Middle frontal gyrus (tissue), 1 donor: Measurements from ENCODE around the gene HAUS5.
"Not testable (repeated sequence)": the region's sequence is repeated elsewhere in the genome, so short reads cannot be mapped to it uniquely, and the experiment has no call there.

Source experiments
- DNase-seq: peaks from one replicate; pipeline ENCODE4 v3.0.0-alpha.2; 2015; ENCODE audit warnings: low spot score; ENCODE audit errors: extremely low spot score

Gene HAUS5

DNA sequence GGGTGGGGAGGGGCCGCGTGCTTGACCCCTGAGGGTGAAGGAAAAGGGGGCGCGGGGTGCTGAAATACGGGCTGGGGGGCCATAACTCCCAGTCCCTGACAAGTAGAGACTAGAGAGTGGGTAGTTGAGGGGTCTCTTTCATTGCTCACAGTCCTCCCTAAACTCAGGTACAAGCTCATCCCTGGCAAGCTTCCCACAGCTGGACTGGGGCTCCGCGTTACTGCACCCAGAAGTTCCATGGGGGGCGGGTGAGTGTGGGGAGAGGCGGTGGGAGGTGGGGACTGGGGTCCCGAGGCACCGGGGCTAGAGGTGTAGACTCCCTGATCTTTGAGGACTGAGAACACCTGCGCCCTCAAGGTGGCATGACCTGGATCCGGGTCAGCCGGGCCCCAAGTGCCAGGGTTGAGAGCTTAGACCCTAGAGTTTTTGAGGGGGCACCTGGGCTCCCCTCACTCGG is 30.3 kb downstream of the HAUS5 start:
- DNase-seq: no peak

- DNase-seq: no peak
Observed at GRCh38 chr19:35643255-35644205, 31.0 kb downstream of the HAUS5 start.

DNA sequence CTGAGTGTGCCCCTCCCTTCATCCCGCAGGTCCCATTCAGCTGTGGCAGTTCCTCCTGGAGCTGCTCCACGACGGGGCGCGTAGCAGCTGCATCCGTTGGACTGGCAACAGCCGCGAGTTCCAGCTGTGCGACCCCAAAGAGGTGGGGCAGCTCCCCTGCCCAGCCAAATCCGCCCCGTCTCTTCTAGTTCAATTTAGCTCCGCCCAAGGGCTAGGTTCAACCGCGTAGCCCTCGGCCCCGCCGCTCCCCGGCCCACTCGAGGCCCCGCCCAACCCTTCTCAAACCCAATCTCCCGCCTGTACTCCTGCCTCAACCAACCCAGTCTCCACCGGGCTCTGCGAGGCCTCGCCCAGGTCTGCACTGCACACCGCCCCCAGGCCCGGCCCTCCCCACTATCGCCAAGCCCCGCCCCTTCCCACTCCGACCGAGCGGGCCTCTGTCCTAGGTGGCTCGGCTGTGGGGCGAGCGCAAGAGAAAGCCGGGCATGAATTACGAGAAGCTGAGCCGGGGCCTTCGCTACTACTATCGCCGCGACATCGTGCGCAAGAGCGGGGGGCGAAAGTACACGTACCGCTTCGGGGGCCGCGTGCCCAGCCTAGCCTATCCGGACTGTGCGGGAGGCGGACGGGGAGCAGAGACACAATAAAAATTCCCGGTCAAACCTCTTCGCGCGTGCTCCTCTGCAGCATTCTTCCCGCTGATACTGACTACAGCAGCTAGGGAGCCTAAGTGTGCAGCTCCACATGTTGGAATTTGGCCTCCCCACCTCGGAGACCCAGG is 31.9 kb downstream of the HAUS5 start:
- DNase-seq: peak; percentile 25

DNA sequence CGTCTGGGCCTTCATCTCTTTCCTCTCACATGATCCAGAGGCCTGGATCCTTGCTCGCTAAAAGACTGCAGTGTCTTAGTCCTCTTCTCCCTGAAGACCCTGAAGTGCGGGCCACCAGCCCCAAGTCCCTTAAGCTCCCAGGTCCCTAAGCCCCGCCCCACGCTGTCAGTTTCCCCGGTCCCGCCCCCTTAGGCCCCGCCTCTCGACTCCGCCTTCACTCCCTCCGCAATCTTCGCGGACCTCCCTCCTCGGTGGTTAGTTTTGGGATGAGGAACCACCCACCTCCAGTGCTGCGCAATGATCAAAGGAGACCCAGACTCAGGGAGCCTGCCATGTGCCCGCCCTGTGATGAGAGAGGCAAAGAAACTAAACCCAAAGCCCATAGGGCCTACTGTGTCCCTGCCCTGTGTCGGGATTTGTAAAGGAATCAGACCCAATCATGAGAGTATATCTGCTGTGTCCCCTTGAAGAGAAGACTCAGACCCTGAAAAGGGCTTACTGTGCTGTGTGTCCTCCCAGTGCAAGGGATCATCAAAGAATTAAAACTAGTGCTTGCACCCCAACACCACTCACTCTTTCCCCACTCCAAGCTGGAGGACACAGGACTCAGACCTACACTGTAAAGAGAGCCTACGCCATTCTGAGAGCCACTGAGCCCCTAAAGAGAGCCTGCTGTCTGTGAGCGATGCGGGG is 32.6 kb downstream of the HAUS5 start:
- DNase-seq: no peak

DNA sequence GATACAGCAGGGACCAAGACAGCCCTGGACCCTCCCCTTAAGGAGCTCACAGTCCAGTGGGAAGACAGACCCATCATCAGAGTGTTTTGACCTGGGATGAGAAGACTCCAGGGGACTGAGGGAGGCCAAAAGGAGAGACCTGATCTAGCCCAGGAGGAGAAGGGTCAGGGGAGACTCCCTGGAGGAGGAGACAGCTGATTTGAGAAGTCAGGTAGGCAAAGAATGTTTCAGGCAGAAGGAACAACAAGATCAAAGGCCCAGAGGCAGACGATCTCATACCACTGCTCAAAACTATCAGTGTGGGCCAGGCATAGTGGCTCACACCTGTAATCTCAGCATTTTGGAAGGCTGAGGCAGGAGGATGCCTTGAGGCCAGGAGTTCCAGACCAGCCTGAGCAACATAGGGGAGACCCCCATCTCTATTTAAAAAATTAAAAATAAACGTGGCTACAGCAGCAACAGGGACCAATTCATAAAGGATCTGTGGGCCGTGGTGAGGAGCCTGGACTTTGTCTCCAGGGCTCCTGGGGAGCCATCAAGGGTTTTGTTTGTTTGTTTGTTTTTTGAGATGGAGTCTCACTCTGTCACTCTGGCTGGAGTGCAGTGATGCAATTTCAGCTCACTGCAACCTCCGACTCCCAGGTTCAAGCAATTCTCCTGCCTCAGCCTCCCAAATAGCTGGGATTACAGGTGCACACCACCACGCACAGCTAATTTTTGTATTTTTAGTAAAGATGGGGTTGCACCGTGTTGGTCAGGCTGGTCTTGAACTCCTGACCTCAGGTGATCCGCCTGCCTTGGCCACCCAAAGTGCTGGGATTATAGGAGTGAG is 33.4 kb downstream of the HAUS5 start:
- DNase-seq: no peak

DNA sequence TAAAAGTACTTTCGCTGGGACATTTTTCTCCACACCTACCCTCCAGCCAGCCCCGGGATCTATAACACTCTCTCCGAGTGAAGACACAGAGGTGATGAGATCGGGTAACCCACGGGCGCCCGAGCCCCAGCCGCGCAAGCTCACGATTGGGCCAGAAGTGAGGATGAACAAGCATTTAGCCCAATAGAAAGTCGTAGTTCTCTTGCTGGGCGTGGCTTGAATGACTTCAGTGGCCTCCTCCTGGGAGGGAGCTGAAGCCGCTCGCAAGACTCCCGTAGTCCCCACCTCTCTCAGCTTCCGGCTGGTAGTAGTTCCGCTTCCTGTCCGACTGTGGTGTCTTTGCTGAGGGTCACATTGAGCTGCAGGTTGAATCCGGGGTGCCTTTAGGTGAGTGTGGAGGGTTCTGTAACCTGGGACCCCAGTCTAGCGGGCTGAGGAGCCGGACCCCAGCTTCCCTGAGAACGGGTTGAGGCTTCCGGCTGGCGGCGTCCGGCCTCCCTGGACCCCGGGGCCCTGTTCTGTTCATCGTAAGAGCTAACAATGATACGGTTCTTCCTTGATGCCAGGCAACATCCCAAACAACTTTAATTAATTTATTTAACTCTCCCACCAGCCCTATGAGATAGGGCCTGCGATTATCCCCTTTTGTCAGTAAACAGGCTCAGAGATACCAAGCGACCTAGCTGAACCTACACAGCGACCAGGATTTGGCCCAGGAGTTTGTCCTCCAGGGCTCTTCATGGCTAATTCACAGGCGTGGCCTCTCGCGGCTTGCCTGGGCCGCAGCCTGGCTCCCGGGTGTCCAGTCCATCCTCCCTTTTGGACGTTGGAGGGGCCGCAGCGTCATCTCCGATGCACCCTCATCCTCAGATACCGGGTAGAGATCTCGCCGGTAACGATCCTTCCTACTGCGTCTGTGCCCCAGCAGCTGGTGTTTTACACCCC is 35.8 kb downstream of the HAUS5 start, which contains the start of gene COX6B1:
TSS of gene COX6B1 (plus strand) at position 307 of the 945 bp plus-strand sequence. CDS start 2,921 bp downstream, outside the sequence.
- peak; percentile 94 for DNase-seq

DNA sequence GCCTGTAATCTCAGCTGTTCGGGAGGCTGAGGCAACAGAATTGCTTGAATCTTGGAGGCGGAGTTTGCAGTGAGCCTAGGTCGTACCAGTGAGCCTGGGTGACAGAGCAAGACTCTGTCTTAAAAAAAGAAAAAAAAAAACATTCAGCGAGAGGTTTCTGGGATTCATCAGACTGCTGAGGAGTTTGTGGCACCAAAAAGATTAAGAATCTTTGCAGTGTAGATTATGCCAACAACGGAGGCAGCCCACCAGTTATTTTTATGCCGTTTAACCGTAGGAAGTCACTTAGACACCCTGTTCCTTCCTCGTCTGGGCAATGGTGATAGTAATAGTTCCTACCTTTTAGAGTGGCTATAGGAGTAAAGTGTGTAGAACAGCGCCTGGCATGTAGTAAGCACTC is 38.0 kb downstream of the HAUS5 start:
- no peak for DNase-seq

- not testable (repeated sequence) for DNase-seq
Observed at GRCh38 chr19:35654828-35655227, 42.3 kb downstream of the HAUS5 start.

GRCh38 chr19:35655600-35655999 is 43.1 kb downstream of the HAUS5 start:
- no peak for DNase-seq

DNA sequence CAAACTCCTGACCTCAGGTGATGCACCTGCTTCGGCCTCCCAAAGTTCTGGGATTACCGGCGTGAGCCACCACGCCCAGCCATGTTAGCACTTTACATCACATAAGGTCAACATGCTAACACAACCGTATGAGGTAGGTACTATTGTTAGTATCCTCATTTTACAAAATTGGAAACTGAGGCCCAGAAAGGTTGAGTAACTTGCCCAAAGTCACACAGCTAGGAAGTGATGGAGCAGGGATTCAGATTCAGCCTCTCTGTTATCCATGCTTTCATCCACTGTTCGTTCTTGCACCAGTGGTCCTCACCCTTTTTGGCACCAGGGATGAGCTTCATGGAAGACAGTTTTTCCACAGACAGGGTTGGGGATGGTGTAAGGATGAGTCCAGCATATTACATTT is 44.2 kb downstream of the HAUS5 start:
- DNase-seq: no peak

DNA sequence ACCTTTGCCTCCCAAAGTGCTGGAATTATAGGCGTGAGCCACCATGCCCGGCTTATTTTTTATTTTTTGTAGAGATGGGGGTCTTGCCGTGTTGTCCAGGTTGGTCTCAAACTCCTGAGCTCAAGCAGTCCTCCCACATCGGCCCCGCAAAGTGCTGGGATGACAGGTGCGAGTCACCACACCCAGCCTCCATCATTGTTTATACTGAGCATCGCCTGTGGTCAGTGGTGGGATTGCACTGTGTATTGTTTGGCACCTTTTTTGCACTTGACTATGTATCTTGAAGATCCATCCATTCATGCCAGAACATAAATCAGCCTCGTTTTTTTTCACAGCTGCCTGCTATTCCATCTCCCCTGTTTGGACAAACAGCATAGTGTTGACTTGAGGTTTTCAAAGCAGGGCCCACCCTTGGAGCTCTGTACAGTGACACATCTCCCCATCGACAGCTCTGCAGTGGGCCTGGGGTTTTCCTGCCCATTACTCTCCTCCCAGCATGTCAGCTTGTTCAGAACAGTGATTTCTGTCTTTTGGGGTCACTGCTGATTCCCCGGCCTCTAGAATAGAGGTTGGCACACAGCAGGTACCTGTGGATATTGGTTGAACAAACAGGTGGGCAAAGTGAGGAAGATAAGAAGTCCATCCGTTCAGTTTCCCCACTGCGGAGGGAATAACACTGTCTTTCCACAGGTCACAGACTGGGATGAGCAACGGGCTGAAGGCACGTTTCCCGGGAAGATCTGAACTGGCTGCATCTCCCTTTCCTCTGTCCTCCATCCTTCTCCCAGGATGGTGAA is 45.6 kb downstream of the HAUS5 start:
- no peak for DNase-seq

DNA sequence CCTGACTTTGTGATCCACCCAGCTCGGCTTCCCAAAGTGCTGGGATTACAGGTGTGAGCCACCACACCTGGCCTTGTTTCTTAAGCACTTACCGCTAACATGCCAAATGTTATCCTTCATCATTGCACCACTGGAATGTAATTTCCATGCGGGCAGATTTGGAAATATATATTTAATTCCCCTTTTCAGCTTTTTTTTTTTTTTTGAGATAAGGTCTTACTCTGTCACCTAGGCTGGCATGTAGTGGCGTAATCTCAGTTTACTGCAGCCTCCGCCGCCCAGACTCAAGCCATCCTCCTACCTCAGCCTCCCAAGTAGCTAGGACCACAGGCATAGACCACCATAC is 49.4 kb downstream of the HAUS5 start:
- DNase-seq: no peak

- DNase-seq: no peak
Observed at GRCh38 chr19:35663981-35664380, 51.4 kb downstream of the HAUS5 start.

GRCh38 chr19:35665157-35665556 is 52.6 kb downstream of the HAUS5 start:
- DNase-seq: no peak

DNA sequence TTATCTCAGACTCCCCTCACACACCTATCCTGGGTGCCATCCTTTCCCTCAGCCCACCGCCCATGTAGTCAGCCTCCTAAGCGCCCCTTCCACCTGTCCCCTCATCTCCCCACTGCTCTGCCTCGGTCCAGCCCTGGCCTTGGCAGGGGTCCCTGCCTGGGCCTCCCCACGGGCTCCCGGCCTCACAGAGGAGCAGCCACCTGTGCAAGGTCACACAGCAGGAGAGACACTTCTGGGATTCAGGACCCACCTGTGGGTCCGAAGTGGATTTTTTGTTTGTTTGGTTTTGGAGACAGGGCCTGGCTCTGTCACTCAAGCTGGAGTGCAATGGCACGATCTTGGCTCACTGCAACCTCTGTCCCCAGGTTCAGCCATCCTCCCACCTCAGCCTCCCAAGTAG is 53.1 kb downstream of the HAUS5 start:
- DNase-seq: no peak

GRCh38 chr19:35666251-35666913 is 53.8 kb downstream of the HAUS5 start, which contains the start of gene UPK1A:
TSS of gene UPK1A (plus strand) at chr19:35666517. CDS start at chr19:35666813, 296 bp downstream.
- no peak for DNase-seq

DNA sequence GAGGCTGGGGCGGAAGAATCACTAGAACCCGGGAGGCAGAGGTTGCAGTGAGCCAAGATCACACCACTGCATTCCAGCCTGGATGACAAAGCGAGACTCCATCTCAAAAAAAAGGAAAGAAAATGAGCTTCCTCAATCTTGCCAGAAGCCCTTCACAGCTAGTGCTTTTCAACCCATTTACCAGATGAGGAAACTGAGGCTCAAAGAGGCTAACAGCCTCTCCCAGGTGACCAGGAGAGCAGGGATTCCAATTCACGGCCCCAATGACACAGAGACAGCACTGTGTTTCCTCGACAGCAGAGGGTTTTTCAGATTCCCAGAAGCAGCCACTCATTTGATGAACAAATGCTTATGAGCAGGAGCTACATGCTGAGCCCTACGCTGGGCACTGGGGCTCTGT is 57.0 kb downstream of the HAUS5 start:
- DNase-seq: no peak

GRCh38 chr19:35669974-35670373 is 57.4 kb downstream of the HAUS5 start:
- DNase-seq: no peak
